HG03460 (cell line): ENCODE results near the gene SLC12A3.

Experiments
- ATAC-seq: cut with Tn5 transposase; IDR thresholded peaks from one replicate; pipeline ENCODE4 v1.9.1; 2021; ENCODE audit not compliant: unreplicated experiment

SLC12A3 gene

DNA sequence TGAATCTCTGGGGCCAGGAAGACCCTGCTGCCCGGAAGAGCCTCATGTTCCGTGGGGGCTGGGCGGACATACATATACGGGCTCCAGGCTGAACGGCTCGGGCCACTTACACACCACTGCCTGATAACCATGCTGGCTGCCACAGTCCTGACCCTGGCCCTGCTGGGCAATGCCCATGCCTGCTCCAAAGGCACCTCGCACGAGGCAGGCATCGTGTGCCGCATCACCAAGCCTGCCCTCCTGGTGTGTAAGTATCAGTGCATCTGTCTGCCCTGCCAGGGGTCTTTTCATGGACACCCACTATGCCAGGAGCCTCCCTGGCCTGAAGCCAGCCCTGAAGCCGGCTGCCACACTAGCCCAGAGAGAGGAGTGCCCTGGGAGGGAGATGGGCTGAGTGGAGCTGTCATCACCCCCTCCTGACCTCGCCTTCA is 96.9 kb downstream of the SLC12A3 start, which contains the start of gene CETP:
TSS of gene CETP (plus strand) at position 100 of the 431 bp plus-strand sequence. CDS start at position 130, 30 bp downstream.
- ATAC-seq, result no peak

GRCh38 chr16:56964243-56965148 is 99.5 kb downstream of the SLC12A3 start:
- no peak for ATAC-seq
